ENCODE data around the gene SH3RF3. TPM values are rescaled to one million over a fixed set of nuclear protein-coding genes. Genes with fewer than 3 reads are reported as not detected.

SH3RF3 gene
- total RNA-seq, 1 experiment from 2014 or later, result 0.98 TPM

- POLR2A ChIA-PET, result no interaction called here
- TF ChIP-seq CTCF (IDR thresholded peaks at IDR 0.05; ENCODE audit: insufficient read depth in 1 of 2, low read depth in 1 of 2, low read length in 1 of 2, severe bottlenecking in 1 of 2, unreplicated experiment in 1 of 2), result no peak
- Mint-ChIP-seq H3K4me1 (ENCODE audit: low read depth, unreplicated experiment) (no peaks in the 10 kb centered on the region), H3K36me3 (ENCODE audit: insufficient read depth, unreplicated experiment) (no peaks in the 10 kb centered on the region), H3K4me3 (ENCODE audit: unreplicated experiment) (no peak overlapping the region), H3K9me3 (ENCODE audit: unreplicated experiment) (no peaks in the 10 kb centered on the region), H3K27me3 (ENCODE audit: insufficient read depth, unreplicated experiment) (no peaks in the 10 kb centered on the region), H3K27ac (ENCODE audit: unreplicated experiment) (no peak overlapping the region)
- Histone ChIP-seq H3K36me3 (ENCODE audit: control insufficient read depth, insufficient read depth, low read length) (no peaks in the 10 kb centered on the region), H3K9me3 (no peaks in the 10 kb centered on the region), H3K4me3 (ENCODE audit: low read depth, low read length) (no peak overlapping the region), H3K27me3 (replicated peaks; ENCODE audit: control insufficient read depth, insufficient read depth, low read length) (no peaks in the 10 kb centered on the region), H3K4me1 (peaks cover 6% of the 10 kb centered on the region; the same call in 1 of the 2 replicates)
- DNase-seq, result no peak
- intact Hi-C loops (cut with micrococcal nuclease; ENCODE audit: unreplicated experiment), result no loop called here
- no TSS peak for BruUV-seq (replicated peaks)
- CTCF ChIA-PET, result interaction anchor here (0.6 kb wide), 1 partner anchor 19 kb away, joined by 4 read pairs; no protein-coding TSS in a partner anchor
These were observed 301.3 kb downstream of the SH3RF3 start for GRCh38 chr2:109430329-109430636.

GRCh38 chr2:109432421-109432820 lies 303.4 kb downstream of the SH3RF3 start:
- Mint-ChIP-seq H3K4me1 (ENCODE audit: low read depth, unreplicated experiment) (no peaks in the 10 kb centered on the region), H3K27ac (ENCODE audit: unreplicated experiment) (no peak overlapping the region), H3K27me3 (ENCODE audit: insufficient read depth, unreplicated experiment) (no peaks in the 10 kb centered on the region), H3K36me3 (ENCODE audit: insufficient read depth, unreplicated experiment) (no peaks in the 10 kb centered on the region), H3K4me3 (ENCODE audit: unreplicated experiment) (no peak overlapping the region), H3K9me3 (ENCODE audit: unreplicated experiment) (no peaks in the 10 kb centered on the region)
- no peaks in the 10 kb centered on the region for H3K27me3 ChIP-seq (replicated peaks; ENCODE audit: control insufficient read depth, insufficient read depth, low read length)
- POLR2A ChIA-PET, result no interaction called here
- H3K4me1 ChIP-seq, result peaks cover 6% of the 10 kb centered on the region; the same call in 1 of the 2 replicates
- H3K4me3 ChIP-seq (ENCODE audit: low read depth, low read length), result no peak overlapping the region
- no TSS peak for BruUV-seq (replicated peaks)
- H3K9me3 ChIP-seq, result no peaks in the 10 kb centered on the region
- CTCF ChIA-PET, result interaction anchor here (0.6 kb wide), 1 partner anchor 25 kb away, joined by 3 read pairs; no protein-coding TSS in a partner anchor
- intact Hi-C loops (cut with micrococcal nuclease; ENCODE audit: unreplicated experiment), result no loop called here
- no peak for TF ChIP-seq CTCF (IDR thresholded peaks at IDR 0.05; ENCODE audit: insufficient read depth in 1 of 2, low read depth in 1 of 2, low read length in 1 of 2, severe bottlenecking in 1 of 2, unreplicated experiment in 1 of 2)
- DNase-seq, result no peak
- H3K36me3 ChIP-seq (ENCODE audit: control insufficient read depth, insufficient read depth, low read length), result no peaks in the 10 kb centered on the region

- no TSS peak for BruUV-seq (replicated peaks)
- ChIA-PET CTCF (no interaction called here), POLR2A (no interaction called here)
- Histone ChIP-seq H3K4me1 (peaks cover 6% of the 10 kb centered on the region; the same call in 1 of the 2 replicates), H3K36me3 (ENCODE audit: control insufficient read depth, insufficient read depth, low read length) (no peaks in the 10 kb centered on the region), H3K4me3 (ENCODE audit: low read depth, low read length) (no peak overlapping the region), H3K27me3 (replicated peaks; ENCODE audit: control insufficient read depth, insufficient read depth, low read length) (no peaks in the 10 kb centered on the region), H3K9me3 (no peaks in the 10 kb centered on the region)
- Mint-ChIP-seq H3K36me3 (ENCODE audit: insufficient read depth, unreplicated experiment) (no peaks in the 10 kb centered on the region), H3K4me3 (ENCODE audit: unreplicated experiment) (no peak overlapping the region), H3K9me3 (ENCODE audit: unreplicated experiment) (no peaks in the 10 kb centered on the region), H3K27ac (ENCODE audit: unreplicated experiment) (no peak overlapping the region), H3K27me3 (ENCODE audit: insufficient read depth, unreplicated experiment) (no peaks in the 10 kb centered on the region), H3K4me1 (ENCODE audit: low read depth, unreplicated experiment) (no peaks in the 10 kb centered on the region)
- TF ChIP-seq CTCF (IDR thresholded peaks at IDR 0.05; ENCODE audit: insufficient read depth in 1 of 2, low read depth in 1 of 2, low read length in 1 of 2, severe bottlenecking in 1 of 2, unreplicated experiment in 1 of 2), result no peak
- DNase-seq, result no peak
- intact Hi-C loops (cut with micrococcal nuclease; ENCODE audit: unreplicated experiment), result no loop called here
These were observed 304.5 kb downstream of the SH3RF3 start for GRCh38 chr2:109433486-109433885.

Data from Caco-2 (cell line).